ENCODE measurements around the gene YAP1.

The YAP1 gene

DNA sequence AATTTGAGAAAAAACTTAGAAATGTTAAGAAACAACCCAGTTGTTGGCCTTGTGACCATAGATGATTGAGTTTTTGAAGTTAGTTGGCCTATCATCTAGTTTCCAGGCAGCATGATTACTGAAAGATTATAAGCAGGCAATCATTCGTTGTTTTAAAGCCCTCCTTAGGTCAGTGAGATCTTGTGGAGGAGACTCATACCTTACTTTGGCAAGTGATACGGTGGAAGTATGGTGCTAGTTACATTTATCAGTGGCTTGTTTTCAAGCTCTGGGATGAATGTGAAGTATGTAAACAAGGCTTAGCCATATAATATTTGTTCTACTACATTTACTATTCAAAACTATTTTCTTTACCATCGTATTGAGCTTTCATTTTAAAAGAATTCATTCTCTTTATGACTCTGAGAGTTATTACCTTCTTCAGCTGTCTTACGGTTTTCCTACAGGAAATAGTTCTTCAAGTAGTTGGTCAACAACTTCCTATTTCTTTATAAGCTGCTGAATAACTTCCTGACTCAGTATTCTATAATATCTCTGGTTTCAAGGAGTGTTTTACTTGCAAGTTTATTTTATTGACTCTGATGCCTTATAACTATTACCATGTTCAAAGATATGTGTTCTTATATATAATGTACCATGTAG is 7.3 kb downstream of the YAP1 start:
- no peak for DNase-seq

DNA sequence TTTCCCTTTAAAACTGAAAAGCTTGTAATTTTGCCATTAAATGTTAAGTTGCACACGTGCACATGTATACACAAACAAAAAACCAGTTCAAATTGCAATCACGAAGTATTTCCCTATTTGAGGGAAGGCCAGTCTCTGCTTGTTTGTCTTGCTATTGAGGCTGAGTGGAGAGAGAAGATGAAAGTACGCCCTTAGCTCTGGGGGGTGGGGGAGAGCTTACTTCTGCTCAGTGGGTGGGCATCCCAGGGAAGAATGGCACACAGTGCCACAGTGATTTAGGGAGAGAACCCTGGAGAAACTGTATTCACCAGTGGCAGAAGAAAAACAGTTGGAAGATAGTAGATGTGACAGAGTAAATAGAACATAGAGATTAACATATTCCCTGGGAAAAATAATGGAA is 8.7 kb downstream of the YAP1 start:
- no peak for DNase-seq

DNA sequence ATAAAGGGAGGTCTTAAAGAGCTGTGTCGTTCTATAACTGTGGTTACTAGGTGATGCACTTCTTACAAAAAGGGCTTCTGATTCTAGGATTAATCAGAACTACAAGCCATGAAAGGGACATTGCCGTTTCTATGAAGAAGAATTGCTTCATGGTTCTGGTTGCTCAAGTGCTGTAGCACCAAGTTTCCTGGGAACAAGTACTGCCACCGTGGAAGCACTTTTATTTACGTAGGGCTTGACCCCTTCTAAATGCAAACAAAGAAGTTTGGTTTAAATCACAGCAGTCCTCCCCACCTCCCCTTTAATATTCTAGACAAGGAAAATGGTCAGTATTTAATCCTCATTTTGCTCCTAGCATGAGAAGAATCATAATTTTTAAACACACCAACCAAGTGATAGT is 9.8 kb downstream of the YAP1 start:
- no peak for DNase-seq

DNA sequence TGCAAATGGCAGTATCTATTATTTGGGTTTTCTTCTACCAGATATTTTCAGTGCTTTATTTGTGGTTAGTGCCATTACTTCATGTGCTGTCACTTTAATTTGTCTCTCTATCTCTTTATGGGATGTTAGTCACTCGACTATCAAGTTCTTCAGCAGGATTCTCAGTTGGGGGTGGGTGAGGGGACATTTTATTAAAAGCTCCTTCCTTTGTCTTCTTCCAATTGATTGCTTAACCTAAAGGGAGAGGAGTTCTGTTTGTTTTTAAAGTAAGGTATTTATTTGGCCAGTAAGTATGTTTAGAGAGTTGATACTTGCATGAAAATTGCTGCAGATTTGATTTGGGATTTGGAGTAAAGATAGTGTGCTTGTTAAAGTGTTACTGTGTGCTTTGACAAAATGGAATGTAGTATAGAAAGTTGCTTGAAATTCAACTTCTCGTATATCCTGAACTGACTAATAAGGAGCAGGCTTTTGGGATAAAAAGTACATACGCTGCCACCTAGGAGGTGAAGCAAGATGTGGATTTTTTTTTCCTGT is 10.3 kb downstream of the YAP1 start:
- no peak for DNase-seq

DNA sequence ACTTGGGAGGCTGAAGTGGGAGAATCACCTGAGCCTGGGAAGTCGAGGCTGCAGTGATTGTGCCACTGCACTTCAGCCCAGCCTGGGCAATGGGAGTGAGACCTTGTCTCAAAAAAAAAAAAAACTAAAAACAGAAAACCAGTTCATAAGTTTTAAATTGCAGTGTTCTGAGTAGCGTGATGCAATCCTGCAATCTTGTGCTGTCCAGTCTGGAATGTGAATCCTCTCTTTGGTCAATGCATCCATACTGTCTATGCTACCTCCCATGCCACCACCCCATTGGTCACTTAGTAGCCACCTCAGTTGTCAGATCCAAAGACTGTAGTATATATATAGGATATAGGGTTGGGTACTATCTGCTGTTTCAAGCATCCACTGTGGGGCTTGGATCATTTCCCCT is 11.1 kb downstream of the YAP1 start:
- DNase-seq: no peak

DNA sequence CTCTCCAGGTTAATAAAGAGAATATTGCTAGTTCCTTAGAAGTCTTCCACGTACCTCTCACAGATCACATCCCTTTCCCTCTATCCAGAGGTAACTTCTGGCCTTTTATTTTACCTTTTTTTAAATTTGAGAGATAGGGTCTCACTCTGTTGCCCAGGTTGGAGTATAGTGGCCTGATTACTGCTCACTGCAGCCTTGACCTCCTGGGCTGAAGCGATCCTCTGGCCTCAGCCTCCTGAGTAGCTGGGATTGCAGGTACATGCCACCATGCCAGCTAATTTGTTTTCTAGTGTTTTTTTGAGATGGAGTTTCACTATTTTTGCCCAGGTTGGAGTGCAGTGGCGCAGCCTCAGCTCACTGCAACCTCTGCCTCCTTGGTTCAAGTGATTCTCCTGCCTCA is 24.4 kb downstream of the YAP1 start:
- DNase-seq: no peak

DNA sequence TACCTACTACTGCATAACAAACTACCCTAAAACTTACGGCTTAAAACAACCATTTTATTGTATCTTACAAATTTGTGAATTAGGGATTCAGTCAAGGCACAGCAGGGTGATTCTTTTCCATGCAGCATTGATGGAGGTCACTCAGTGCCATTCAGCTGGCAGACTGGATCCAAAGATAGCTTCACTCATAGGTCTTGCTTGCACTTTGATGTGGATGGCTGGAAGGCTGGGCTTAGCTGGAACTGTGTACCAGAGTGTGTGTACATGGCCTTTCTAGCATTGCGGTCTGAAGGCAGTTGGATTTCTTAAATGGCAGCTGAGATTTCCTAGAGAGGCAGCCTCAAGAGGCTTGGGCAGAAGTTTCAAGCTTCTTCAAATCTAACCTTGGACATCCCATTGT is 25.0 kb downstream of the YAP1 start:
- no peak for DNase-seq

DNA sequence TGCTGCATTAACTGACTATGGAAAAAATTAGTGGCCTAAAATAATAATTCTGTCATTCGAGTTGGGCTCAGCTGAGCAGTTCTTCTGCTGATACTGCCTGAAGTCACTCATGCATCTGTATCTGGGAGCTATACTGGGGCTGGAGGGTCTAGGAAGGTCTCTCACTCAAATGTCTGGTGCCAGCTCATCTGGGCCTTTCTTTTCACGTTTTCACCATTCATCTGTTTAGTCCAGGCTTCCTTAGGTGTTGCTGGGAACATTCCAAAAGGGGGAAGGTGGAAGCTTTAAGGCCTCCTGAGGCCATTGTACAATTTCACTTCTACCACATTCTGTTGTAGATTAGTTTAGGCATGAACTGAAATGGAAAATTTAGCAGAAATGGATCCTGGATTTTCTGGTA is 28.0 kb downstream of the YAP1 start:
- DNase-seq: no peak

DNA sequence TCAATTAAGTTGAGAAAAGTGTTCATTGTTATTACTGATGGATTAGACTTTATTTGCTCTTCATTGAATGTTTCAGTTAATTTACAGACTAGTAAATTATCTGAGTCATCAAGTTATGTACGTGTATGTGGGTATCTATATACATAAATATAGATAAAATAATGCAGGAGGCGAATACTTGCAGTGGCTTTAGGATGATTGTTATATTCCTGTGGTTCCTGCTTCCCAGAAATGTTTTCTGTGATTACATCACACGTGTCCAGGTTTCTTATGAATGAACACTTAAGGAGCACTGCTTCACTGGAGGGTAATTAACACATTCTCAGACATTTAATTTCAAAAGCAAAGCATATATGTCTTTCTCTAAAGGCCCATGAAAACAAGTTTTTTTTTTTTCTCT is 28.4 kb downstream of the YAP1 start:
- no peak for DNase-seq

DNA sequence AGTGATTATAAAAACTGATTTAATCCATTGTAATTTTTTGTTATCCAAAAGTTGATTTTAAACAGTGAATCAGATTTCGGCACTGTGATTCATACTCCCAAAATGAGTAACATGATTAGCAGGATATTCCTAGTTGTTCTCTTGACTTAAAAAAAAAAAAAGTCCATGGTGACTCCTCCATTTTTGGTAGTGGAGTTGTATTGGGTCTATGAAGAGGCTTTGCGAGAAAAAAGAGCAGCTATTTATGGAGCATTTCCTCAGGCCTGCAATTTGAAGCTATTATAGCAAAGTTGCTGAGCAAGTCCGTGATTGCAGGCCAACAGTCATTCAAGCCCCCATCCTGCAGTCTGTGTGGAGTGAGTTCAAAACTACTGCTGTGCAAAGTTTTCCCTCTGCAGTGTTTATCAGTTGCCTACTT is 28.8 kb downstream of the YAP1 start:
- DNase-seq: no peak

DNA sequence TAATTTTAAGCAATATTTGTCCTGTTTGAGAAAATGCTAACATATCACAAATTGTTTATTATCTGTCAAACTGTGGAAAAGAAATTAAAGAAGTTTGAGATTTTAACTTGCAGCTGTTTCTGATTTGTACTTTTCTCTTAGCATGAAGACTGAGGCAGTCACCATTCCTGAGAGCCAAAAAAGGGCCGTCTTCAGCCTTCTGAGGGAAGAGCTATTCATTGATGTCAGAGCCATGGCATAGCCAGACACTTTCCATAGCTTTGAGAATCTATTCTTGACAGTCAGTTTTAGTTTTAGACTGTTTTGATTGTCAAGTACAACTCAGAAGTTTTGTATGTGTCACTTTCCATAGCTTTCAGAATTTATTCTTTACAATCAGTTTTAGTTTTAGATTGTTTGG is 32.1 kb downstream of the YAP1 start:
- DNase-seq: no peak

DNA sequence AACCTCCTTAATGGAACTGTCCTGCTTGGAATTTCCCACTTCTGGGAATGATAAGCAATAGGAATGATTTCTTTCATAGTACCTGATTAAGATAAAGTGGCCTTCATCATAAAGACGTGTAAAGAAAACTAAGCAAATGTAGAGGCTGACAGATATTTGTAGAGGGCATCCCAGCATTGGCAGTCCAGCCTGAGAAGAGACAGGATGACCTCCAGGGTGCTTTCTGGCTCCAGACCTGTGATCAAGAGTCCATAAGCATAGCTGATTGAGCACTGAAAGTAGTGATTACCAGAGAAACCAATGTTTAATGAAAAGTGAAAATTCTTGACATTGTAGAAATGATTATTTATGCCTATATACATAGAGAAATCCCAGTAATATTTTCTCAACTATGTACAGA is 33.6 kb downstream of the YAP1 start:
- DNase-seq: no peak

DNA sequence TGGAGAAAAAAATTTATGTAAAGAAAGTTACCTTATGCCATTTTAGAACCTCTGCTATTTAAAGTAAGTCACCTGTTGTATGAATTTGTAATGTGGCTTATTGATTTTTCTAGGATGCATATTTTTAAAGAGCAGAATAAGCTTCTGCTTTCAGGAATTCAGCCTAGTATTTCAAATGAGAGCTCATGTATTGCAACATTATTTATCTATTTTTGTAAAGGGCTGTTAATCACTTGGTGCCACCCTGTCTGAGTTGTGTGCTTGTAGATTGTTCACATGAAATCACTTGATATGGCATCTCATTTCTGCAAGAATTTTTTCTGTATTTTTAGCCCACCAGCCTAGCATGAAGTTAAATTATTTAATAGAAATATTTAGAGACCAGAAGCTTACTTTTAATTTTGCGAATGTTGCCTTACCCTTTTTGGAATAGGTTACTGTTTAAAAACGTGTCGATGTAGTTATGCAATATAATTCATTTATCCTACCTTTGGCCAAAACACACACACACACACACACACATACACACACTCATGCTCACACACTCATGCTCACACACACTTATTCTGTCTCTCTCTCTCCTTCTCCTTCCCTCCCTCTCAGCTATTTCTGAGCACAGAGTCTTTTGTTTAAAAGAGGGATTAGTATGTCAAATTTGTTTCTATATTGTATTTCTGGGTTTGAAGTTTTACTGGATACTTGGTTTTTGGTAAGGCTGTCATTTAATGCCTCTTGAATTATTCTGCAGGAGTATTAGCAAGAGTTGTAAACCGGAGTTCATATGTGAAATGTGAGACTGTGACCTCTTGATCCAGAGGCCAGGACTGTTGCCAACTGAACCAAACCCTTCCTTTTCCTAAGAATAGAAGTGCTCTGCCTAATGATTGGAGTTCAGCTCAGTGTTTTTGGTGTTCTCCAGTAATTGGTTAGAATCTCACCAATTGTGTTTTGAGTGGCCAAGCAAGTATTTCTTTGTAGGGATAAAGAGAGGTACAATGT is 34.4 kb downstream of the YAP1 start:
- no peak for DNase-seq

DNA sequence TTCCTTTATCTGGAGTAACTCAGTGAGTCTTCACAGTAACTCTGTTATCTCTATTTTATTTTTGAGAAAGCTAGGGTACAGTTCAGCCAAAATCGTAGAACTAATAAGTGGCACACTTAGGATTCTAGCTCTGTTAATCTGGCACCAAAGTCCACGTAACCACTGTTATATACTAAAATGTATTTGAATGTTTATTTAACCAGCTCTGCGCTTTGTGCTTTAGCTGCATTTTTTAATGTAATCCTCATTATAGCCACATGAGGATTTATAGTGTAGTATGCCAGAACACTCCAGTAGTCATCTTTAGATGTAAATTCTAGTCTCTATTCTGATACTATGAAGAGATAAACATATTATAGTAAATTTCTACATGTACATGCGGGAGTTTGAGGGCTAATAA is 36.8 kb downstream of the YAP1 start:
- no peak for DNase-seq

DNA sequence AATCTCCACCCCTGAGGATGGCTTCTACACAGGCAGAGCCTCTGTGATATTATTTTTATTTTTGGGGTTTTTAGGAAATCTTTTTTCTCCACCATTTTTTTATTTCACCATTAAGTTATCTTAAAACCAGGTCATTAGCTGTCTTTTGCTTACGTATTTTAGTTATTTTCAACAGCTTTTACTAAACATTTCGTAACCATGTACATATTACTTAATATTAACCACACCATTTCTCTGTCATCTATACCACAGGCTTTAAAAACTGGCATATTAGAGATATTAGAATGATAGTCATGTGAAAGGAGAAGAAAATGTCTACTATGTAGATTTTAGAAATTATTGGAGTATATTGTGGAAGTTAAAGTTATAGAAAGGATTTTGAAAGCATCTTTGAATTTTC is 37.4 kb downstream of the YAP1 start:
- no peak for DNase-seq

DNA sequence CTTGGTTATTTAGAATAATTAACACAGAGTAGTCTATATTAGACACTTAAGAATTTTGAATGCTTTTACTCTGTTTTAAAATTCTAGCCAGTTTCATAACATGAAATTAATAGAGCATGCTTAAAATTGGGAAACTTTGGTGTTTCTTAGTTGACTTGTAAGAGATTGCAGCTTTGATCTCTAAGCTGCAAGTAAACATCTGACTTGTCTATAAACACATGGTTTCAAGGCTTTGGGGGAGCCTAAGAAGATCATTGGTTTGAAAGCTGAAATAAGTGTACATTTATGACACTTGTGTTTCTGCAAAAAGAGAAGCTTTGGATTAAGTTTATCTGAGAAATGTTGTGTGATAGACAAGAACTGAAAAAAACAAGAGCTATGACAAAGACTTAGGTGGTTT is 37.8 kb downstream of the YAP1 start:
- no peak for DNase-seq

DNA sequence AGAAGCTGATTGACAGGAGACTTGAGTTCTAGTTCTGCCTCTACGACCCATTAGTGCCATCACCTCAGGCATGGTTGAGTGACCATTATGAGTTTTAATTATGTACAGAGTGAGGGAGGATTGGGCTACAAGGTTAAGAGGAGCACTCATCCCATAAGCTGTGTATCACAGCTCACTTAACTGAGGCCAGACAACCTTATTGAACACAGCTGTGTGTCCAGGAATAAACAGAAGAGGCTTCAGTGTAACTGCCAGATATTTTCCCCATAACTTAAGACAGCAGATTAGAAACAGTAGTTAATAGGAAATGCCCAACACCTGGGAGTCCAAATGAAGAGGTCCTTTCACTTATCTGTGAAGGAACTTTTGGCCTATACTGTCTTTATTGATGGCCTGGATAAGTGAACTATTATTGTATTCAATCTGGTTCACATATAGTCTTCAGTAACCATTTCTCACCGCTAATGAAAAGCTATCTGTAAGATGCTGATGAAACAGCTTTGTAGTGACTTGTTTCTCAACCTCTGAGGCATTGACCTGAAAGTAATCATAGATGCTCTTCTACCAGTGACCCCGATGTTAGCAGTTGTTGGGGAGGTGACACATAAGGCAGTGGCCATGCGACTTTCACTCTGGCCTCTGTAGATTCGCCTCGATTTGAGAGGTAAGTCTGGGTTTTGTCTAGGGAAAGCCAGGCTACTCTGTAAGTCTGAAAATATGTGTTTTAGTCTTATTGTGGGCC is 41.7 kb downstream of the YAP1 start:
- DNase-seq: no peak

DNA sequence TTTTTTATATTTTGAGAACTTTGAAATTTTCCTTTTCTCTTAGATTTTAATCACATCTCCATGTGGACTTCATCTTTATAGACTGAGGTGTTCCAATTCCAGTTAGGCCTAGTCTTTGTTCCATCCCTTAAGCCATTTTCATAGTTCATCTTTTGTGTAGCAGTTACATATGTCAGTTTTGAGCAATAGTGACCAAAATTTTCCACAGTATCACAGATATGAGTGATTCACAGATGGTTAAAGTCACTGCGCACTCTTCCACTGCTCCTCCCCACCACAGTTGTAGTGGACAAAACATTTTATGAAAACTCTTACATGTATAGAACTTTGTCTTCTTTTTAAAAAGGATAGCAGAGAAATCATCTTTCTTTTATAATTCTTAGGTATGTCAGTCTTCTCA is 42.8 kb downstream of the YAP1 start:
- no peak for DNase-seq

DNA sequence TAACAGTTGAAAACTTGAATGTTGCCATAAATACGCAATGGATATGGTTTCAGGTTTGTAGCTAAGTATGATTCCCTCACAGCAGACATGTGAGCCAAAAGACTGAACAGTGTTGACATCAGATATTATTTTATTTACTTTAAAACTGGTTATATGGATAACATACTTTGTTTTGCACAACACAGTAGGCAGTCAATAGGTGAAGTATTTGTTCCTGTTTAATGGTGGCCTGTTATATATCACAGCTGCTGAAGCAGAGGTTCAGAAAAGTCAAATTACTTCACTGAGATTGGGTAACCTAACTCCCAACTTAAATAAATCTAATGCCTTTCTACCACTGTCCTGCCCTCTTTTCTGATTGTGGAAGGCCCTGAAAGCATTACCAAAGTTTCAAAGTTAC is 44.6 kb downstream of the YAP1 start:
- DNase-seq: no peak

DNA sequence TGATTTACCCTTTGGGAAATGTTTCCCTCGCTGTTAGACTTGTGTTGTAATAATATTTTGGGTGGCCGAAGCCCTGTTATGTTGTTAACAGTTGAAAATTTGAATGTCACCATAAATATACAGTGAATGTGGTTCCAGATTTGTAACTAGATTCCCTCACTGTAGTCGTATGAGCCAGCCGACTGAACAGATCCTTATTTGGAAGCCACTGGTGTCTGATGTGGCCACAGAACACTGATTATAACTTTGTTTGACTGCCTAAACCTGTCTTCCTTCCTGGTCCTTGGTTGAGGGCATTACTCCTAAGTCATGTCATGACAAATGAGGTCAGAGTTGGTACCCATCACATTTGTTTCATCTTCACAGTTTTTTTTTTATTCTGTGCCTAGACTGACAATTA is 45.4 kb downstream of the YAP1 start:
- DNase-seq: no peak

DNA sequence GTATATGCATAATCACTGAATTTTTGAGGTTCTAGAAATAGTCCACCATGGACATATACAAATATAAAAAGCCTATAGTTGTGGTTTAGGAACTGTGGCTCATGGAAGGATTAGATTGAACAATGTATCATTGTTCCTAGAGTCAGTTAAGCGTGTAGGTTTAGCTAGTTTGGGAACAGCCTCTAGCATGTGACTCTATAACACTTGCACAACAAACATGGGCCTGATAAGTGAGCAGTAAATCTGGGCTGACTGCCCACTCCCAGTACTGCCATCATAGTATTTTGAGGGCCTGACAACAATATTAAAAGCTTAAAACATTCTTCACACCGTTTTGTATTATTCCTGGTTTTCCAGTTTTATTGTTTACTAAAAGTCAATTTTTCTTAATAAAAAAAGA is 47.0 kb downstream of the YAP1 start:
- no peak for DNase-seq

DNA sequence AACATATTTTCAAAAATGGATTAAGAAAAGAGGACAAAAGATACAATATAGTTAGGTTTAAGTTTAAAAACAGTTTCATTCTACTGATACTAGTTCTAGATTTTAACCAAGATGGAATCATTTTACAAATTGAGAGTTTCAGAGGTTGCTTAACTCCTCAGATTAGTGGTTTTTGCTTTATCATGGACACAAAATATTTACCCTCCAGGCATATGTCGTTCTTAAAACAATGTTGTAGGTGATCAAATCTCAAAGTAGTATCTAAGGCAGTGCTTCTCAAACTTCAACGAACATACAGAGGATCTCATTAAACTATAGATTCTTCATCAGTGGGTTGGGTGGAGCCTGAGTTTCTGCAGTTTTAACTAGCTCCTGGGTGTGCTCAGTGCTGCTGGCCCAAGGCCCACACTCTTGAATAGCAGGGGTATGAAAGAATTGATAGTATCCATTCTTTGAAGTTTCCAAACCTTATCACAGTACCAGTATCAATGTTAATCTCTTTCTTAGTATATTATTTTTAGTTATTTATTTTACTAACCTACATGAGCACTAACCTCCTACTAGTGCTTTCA is 48.0 kb downstream of the YAP1 start:
- DNase-seq: no peak

DNA sequence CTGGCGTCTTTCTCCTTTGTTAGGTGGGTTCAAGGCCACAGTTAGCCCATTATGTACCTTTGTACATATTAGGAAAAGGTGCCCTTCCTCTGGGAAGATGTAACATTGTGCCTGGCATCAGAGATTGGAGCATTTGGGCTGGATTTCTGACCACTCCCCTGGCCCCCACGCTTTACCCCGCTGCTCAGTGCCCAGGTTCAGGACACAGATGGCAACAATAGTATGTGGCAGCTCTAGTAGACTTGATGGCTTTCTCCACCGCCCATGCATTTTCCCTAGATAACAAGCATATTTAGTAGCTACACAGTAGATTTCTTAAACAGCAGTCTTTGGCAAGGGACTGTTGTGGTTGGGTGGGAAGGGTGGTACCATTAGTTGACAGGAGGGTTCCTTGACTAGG is 53.1 kb downstream of the YAP1 start:
- DNase-seq: no peak

Measured in hematopoietic multipotent progenitor cell treated with erythropoietin and hydrocortisone succinate and interleukin-3 and kit ligand, for 8 days (in vitro differentiated cells).